Measurements from ENCODE around the gene TNS4.

TNS4 gene

DNA sequence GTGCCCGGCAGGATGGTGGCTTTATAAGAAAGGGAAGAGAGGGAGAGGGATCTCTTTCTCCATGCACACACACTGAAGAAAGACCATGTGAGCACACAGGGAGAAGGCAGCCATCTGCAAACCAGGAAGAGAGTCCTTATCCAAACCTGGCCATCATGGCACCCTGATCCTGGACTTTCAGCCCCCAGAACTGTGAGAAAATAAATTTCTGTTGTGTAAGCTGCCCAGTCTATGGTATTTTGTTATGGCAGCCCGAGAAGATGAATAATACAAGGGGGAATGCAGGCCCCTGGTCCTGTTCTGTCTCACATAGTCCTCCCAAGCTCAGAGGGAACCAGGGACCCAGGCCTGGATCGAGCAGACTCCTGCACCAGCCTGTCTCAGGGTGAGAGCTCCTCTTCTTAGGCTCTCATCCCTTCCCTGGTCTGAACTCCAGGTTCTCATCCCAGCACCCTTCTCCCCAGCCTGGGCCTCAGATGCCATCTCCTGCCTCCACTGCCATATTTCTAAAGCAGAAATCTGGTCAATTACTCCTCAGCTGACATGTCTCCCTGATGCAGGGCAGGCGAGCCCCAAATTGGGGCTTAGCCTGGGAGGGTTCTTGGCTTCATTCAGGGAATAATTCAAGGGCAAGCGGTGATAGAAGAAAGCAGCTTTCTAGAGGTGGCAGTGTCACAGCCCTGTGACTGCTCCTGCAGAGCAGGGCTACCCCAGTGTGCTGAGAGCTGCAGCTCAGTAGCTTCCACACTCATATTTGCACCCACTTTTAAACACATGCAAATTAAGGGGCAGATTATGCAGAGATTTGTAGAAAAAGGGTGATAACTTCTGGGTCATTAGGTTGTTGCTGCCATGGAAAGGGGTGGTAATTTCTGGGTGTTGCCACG is 29.3 kb downstream of the TNS4 start:
- DNase-seq (ENCODE audit: low spot score), result no peak

DNA sequence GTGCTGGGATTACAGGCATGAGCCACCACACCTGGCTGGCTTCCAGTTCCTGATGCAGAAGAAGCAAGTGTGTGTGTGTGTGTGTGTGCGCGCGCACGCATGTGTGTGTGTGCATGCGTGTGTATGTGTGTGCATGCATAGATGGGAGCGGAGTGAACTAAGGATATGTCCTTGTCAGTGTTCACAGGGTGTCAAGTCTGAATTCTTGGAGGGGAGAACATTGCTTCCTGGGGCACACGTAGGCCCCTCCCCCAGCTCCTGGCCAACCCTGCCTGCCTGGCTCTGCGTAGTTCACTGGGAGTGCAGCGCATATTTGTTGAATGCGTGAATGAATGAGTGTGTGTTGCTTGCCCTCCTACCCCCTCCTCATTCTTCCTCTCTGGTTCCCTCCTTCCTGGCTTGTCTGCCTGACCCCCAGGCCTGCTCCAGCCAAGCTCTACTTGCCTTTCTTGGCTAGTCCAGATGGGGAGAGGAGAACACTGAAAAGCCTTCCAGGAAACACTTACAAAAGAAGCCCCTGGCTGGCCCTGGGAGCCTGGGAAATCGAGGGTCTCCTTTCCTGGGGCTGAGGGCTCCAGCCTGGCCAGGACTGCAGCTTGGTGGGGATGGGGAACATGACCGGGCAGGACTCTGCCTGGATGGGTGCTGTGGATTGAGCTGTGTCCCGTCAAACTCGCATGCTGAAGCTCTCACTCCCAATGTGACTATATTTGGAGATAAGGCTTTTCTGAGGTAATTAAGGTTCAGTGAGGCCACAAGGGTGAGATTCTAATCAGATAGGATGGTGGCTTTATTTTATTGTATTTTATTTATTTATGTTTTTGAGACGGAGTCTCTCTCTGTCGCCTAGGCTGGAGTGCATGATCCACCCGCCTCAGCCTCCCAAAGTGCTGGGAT is 30.2 kb downstream of the TNS4 start:
- no peak for DNase-seq (ENCODE audit: low spot score)

DNA sequence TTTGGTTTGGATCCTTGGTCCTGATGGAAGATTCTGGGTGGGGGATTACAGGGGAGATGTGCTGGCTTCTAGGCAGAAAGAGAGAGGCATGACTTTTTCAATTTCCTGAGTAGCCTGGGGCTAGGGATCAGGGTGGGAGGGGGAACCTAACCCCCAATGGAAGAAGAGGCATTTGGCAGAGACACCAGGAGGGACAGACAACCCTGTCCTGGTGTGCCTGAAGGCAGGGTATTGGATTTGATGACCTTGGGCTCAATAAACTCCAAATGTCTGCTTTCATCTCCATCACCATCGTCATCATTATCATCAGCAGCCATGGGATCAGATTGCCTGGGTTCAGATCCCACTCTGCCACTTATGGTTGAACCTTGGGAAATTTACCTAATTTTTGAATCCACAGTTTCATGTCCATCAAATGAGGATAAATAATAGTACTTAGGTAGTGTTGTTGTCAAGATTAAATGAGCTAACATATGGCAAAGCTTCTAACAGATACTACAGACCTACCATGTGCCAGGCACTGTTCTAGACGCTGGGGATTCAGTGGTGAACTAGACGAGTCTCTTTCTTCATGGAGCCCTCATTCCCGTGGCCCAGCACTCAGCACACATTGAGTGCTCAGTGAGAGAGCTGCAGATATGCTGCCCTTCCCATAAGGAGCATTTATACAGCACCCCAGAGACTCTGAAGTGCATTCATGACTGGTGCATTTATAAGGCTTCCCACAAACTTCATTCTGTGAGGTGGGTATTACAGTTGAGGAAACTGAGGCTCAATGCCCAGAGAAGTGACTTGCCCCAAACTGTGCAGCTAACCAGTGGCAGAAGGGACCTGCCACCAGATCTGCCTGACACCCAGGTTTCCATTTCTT is 31.4 kb downstream of the TNS4 start:
- no peak for DNase-seq (ENCODE audit: low spot score)

DNA sequence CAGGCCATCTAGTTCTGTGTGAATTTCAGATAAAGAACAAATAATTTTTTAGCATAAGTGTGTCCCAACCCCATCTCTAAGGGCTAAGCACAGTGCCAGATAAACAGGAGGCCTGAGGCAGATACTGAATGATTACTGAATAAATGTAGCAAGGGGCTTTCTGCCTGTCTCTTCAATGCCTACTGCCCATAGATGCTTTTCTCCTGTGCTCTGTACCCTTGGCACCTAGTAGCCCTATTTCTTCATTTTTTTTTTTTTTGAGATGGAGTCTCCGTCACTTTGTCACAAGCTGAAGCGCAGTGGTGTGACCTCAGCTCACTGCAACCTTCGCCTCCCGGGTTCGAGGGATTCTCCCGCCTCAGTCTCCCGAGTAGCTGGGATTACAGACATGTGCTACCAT is 32.9 kb downstream of the TNS4 start:
- no peak for DNase-seq (ENCODE audit: low spot score)

DNA sequence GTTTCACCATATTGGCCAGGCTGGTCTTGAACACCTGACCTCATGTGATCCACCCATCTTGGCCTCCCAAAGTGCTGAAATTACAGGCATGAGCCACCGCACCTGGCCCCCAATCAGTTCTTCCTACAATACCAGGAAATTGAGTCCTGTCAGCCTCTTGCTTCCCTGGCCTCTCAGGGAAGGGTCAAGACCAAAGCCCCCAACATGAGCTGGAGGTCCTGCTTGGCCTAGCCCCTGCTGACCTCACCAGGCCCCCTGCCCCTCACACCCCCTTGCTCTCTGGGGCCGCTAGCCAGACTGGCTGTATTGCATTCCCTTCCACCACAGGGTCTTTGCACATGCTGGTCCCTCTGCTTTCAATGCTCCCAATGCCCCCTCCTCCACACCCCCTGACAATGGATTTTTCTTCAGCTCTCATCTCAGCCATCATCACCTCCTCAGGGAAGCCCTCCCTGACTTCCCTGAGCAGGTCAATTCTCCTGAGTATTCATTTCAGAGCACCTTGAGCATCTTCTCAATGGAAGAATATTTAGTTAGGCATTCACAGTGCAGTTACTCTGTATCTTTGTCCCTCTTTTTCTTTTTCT is 34.0 kb downstream of the TNS4 start:
- DNase-seq (ENCODE audit: low spot score), result no peak

DNA sequence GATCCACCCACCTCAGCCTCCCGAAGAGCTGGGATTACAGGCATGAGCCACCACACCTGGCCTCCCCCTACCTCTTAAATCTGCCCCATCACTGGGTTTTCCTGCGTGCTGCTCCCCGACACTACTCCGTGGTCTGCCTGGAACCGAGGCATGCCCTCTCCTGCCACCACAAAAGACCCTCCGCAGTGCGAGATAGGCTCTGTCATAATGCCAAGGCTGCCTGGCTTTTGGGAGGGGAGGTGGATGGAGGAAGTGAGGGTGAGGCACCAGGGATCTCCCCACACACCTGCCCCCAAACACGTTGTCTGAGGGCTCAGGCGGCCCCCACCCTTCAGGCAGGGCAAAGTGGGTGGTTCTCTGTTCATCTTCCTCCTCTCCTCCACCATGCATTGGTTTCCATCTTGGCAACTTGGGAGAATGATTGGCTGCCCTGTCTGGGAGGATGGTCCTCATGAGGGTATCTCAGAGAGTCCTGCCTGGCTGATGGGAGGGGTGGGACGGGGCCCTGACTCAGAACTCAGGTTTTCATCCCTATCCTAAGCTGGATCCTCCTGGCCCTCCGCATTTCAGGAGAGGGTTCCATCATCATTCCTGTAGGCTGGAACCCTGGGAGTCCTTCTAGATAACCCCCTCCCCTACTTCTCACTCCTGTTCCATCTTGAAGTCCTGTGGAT is 35.0 kb downstream of the TNS4 start:
- no peak for DNase-seq (ENCODE audit: low spot score)

DNA sequence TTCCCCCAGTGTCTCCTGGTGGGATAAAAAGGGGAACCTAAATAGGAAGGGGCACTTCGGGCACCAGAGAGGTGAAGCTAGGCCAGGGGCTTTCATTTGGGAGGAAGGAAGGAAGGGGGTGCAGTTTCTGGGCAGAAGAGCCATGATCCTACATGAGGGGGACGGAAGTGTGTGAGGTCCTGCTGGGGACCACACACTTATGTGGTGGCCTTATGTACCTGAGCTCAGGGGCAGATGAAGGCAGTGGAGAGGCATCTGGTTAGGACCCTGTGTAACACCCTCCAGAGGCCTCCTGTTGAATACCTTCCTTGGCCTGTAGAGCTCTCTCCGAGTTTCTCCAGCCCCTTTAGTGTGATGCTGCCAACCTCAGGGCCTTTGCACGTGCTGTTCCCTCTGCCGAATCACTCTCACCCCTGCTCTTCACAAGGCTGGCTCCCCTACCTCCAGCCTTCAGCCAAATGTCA is 37.0 kb downstream of the TNS4 start:
- no peak for DNase-seq (ENCODE audit: low spot score)

DNA sequence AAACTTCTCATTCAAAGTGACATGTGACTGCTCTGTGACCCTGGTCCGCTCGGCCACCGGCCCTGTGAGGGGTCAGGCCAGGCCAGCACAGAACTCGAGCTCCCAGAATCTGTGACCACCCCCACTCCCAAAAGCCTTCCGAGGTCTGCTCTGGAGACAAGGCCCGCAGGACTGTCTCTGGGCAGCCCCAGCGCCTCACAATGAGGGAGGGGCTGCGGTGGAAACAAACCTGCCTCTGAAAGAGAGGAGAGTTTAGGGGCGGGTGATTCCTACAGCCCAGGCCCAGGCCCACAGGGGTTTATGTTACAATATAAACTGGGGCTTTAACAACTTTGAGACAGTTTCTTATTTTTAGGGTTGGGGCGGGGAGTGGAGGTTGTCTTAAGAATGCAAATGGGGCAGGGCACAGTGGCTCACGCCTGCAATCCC is 38.3 kb downstream of the TNS4 start:
- no peak for DNase-seq (ENCODE audit: low spot score)

DNA sequence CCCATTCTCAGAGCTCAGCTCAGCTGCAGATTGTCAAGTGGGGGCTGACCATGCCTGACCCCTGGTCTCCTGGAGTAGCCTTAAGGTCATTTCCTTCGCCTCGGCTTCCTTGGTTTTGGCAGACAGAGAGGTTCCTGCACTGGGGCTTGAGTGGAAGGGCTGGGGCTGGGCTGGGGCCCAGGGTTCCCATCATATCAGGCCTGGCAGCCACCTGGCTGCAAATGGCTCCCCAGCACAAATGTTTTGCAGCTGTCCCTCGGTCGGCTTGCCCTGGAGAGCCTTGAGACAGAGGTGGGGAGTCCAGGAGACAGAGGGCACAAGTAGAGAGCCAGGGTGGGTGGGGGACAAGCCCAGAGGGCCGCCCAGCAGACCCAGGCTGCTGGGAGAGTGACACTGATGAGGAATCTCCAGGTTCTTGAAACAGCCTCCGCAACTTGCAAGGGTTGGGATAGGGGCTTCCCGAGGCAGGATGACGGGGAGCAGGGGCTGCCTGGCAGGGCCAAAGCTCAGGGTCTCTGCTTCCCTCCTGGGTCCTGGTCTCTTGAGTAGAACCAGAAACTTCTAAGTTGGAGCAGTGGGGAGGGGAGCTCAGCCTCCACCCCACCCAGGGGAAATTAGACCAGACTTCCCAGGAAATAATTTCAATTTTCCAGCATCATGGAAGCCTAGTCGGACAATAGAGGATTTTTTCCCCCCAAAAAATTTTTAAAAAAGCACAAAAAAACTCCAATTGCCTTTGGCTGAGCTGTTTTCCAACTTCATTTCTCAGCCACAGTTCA is 38.9 kb downstream of the TNS4 start:
- DNase-seq (ENCODE audit: low spot score), result no peak

DNA sequence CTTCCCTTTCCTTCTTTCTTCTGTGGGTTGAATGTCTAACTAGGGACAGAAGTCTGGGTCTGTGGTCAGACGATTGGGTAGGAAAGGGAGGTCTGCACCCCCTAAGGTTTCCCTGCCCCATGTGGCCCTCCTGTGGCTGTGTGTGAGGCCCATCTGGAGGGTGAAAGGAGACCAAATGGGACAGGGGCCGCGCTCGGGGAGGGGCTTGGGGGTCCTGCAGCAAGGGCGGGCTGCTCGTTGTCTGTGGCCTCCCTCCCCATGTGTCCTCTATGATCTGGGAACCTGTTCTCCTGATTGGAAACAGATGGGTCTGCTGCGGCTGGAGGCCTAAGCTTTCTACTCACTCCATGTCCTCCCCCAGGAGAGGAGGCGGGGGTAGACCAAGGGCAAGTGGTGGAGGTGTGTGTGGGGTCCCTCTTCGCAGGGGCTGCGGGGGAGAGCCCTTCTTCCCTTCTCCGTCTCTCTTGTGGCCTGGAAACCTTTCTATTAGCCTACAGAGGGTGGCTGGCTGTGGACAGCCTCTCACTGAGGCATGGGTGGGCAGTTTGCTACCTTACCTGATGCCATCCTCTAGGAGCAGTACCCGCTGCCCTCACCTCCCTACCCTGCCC is 39.6 kb downstream of the TNS4 start:
- DNase-seq (ENCODE audit: low spot score), result no peak

DNA sequence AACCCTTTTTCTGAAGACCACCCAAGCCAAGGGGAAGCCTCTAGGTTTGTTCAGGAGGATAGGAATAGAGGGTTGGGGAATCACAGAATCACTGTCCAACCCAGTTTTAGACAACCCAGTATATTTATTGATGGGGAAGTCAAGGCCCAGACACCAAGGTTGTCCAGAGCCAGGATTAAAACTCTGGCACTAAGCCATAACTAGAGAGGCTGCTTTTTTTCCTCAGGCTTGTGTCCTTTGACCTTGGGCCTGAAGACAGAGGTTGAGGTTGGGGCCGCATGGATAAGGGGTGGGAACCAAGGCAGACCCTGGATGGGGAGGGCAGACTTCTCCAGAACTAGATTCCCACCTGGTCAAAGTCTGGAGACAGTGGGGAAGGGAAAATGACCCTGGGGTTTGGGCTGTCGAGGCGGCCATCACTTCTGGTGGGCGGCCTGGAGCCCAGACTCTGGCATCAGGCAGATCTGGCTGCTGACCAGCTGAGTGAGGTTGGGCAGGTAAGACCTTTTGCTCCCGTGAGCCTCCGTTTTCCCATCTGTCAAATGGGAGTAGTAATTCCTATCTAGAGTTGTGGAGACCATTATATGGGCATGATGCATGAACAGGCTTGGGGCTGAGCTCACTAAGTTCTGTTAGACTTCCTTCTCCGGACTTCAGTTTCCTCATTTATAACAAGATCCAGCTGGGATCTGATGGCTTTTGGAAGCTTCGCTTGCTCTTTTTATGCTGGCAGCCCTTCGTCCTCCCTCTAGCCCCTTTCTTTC is 40.3 kb downstream of the TNS4 start:
- DNase-seq (ENCODE audit: low spot score), result no peak

DNA sequence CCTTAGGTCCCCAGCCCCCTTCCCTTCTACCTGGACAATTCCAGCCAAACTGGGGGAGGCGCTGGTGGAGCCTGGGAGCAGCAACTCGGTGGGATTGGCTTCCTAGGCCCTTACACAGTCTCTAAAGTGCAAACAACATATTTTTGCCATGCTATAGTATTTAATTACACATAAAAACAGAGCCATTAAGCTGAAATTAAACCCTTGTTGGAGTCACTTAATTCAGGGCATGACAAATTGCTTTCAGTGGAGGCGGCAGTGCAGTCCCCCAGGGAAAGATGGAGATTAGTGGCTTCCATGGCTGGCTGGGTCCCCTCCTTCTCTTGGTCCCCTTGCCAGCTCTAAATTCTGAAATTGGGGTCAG is 40.8 kb downstream of the TNS4 start:
- DNase-seq (ENCODE audit: low spot score), result no peak

DNA sequence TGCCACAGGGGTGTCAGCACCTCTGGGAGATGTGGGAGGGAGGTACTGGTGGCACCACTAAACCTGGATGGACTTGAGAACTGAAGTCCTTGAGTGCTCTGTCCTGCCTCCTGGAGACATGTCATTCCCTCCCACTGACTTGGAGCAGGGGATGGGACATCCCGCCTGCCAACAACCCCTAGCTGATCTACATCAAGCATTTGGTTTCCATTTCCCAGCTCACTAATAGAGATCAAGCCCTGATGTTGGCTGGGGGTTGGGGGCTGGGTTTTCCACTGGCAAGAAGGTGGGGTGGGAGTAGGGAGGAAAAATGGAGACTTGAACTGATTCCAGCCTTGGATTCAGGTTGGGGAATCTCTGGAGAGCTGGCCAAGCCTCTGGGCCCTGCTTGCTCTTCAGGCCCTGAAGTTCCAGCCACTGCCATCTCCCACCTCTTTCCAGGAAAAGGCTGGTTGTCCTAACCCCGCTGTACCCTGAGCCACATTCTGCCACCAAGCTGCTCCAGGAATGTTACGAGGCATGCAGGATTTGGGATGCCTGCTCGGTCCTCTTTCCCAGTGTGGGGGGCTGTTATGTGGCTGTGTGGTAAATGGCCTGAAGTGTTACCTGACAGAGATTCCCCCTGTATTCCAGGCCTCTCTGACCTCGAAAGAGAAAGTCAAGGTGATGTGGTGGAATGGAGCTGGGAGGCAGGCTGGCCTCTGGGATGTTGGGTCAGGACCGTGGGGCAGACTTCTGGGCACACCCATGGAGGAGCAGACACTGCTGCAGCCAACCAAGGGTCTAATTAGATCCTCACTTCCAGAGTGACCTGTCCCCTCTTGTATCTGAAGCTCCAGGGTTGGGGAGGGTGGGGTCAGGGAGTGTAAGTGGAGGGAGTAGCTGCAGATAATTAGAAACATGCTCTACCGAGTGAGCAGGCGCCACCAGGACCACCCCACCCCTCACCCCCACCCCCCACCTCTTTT is 41.5 kb downstream of the TNS4 start:
- DNase-seq (ENCODE audit: low spot score), result no peak

DNA sequence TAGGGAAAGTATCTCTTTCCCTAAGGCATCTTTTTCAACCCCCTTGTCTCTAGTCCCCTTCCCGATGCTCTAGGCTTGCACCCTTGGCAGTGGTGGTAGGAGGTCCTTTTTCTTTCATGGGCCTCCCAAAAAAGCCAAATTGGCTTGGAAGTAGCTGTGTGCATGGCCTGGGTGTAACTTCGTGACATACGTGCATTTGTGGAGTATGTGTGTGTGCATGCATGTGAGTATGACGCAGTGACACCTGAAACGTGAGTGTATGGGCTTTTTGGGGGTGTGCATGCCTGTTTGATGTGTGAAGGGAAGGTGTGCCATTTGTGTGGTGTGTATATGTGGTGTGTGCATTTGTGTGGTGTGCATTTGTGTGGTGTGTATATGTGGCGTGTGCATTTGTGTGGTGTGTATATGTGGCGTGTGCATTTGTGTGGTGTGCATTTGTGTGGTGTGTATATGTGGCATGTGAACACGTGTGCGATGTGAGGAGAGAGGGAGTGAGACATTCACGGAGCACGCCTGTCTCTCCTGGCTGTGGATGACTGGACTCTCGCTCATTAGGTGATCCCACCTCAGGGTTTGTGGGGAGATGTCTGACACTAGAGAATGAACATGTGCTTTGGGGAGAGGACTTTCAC is 42.5 kb downstream of the TNS4 start:
- no peak for DNase-seq (ENCODE audit: low spot score)

DNA sequence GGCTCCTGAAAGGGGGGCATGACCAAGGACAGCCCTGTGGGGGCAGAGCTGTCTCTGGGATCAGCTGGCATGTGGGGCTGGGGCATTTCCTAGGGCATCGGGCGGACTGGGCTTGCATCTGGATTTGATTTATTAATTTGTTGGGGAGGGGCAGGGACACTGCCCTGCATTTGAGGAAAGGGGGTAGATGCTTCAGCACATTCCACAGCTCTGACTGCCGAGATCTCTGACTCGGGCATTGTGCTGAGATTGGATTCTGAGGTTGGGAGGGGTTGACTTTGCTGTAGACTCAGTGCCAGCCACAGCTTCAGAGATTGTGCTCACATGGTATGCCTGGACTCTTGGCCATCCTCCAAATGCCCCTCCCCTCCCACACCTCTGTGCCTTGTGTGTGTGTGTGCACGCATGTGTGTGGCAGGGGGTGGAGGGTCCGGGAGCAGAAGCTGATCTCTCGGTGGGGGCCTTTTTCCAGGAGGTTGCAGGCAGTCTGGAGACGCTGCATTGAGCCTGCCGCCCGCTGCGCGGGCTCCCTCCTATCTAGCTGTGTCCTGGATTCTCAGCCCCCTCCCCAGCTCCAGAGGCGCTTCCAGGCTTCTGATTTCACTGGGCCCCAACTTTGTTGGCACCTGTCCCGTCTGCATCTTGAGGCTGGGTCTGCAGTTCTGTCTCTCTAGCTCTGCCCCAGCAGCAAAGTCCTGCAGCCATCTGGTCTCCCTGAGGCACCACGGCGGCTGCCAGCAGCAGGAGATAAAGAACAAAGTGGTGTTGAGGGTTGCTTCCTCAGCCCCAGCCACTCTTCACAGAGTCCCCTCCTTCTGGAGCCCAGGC is 43.2 kb downstream of the TNS4 start:
- no peak for DNase-seq (ENCODE audit: low spot score)

DNA sequence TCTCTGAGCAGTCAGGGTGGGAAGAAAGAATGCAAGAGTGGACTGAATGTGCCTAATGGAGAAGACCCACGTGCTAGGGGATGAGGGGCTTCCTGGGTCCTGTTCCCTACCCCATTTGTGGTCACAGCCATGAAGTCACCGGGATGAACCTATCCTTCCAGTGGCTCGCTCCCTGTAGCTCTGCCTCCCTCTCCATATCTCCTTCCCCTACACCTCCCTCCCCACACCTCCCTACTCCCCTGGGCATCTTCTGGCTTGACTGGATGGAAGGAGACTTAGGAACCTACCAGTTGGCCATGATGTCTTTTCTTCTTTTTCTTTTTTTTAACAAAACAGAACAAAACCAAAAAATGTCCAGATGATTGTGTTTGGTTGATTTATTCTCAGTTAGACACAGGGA is 44.1 kb downstream of the TNS4 start:
- DNase-seq (ENCODE audit: low spot score), result no peak
